Activated T-cell treated with anti-CD3 and anti-CD28 coated beads for 24 hours (primary cell): ENCODE measurements around the gene MRPL22.
"Not testable (repeated sequence)": the region's sequence is repeated elsewhere in the genome, so short reads cannot be mapped to it uniquely, and the experiment has no call there.

ENCODE experiments used
- DNase-seq: peaks from one replicate; pipeline ENCODE4 v3.0.0-alpha.2; 2020; ENCODE audit warnings: low read depth

MRPL22 gene

DNA sequence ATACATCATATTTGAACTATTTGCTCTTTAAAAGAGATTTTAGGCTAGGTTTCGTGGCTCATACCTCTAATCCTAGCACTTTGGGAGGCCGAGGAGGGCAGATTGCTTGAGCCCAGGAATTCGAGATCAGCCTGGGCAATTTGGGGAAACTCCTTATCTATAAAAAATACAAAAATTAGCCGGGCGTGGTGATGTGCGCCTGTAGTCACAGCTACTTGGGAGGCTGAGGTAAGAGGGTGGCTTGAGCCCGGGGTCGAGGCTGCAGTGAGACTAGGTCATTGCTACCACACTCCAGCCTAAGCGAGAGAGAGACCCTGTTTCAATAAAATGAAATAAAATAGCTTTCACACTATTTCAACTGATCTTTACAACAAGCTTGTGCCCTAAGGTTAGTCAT, 500 bp upstream of the MRPL22 start:
- no peak for DNase-seq

GRCh38 chr5:154943527-154943926, 2.7 kb downstream of the MRPL22 start:
- no peak for DNase-seq

GRCh38 chr5:154944716-154945115, 3.8 kb downstream of the MRPL22 start:
- no peak for DNase-seq

DNA sequence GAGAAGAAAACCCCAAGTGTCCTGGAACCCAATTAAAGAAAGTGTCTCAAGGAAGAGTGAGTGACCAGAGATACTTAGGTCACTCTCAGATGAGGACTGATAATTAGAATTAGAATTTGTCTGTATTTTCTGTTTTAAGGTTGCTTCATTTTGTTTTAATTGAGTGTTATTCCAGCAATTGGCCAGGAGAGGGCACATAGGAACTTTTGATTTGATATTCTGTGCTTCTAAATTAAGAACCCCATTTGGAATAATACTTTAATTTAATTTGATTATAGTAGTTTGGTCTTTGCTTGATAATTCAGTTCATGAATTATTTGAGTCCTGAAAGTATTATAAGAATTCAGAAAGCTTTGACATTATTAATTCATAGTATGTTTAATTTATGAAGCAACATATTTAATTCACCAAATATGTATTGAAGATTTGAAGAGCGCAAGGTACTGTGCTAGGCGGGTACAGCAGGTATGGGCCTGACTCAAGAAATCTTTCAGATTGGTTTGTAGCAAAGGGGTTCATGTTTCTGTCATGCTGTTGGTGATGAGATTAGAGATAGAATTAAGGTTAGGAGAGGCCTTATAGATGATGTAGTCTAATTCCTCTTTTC, 4.9 kb downstream of the MRPL22 start:
- DNase-seq = no peak

- no peak for DNase-seq
These were observed 6.9 kb downstream of the MRPL22 start for GRCh38 chr5:154947778-154948177.

- DNase-seq = no peak
These were observed 7.4 kb downstream of the MRPL22 start for GRCh38 chr5:154948313-154948712.

GRCh38 chr5:154949781-154950180, 8.9 kb downstream of the MRPL22 start:
- DNase-seq = no peak

DNA sequence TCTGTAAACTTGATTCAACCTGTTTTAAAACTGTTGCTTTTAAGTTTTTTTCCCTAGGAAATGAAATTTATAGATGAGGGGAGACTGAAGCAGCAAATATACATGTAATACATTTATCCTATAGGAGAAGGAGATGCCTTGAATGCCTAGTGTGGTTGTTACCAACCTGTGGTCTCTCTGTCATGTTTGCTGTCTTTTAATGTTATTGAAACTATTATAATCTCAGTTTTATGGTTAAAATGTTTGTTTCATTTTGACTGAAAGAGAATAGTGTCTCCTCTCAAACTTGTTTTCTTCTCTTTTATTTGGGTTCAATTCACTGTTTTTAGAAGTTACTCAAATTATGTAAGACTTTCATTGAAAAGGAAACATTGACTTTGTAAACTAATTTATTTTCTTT, 15.8 kb downstream of the MRPL22 start:
- DNase-seq = no peak

DNA sequence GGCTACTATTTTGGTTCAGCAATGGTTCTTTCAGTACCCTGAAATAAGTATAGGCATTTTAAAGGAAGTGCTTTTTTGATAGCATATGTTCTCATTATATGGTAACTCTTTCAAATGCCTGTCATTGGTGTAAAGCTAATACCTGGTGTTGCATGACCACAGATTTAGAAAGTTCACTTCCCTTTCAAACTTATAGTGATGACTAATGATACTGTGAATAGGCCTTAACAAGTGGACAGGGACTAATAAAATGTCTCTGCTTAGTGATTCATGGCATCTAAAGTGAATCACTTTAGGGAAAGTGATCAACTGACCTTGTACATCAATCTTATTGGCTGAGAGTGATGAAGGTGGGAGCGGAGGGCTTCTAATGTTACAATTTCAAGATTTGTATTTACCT, 21.6 kb downstream of the MRPL22 start:
- no peak for DNase-seq

GRCh38 chr5:154966081-154966841, 25.4 kb downstream of the MRPL22 start:
- no peak for DNase-seq

DNA sequence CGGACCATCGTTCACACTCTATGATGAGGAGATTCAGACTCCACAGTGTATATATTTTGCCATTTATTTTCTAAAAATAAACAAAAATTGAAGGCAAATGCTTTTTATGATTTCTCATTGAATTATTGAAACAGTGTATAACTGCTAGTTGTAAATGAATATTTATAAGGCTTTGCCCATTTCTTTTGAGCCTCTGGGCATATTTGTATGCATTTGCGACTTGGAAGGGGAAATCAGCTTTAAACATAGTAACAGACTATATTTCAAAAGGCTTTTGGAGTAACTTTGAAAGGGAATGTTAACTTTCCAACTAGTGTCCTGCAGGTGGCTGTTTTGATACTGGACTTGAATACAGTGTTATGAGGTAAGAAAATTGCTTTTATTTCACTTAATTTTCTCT, 26.0 kb downstream of the MRPL22 start:
- no peak for DNase-seq

GRCh38 chr5:154967421-154968024, 26.6 kb downstream of the MRPL22 start:
- DNase-seq = no peak

- DNase-seq = no peak
These were observed 28.1 kb downstream of the MRPL22 start for GRCh38 chr5:154968953-154969352.

DNA sequence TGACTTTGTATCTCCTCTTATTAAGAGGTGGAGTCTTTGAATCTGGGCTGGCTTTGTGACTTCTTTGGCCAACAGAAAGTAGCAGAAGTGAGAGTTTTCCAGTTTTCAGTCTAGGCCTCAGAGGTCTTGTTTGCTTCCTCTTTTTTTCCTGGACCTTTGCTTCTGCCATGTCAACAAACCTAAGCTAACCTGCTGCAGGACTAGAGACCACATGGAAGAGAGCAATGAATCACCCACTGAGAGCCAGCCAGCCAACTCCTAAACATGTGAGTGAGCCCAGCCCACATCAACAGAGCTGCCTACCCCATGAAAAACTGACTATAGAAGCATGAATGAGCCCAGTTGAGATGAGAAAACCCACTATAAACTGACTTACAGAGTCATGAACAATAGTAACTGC, 29.9 kb downstream of the MRPL22 start:
- DNase-seq = no peak

DNA sequence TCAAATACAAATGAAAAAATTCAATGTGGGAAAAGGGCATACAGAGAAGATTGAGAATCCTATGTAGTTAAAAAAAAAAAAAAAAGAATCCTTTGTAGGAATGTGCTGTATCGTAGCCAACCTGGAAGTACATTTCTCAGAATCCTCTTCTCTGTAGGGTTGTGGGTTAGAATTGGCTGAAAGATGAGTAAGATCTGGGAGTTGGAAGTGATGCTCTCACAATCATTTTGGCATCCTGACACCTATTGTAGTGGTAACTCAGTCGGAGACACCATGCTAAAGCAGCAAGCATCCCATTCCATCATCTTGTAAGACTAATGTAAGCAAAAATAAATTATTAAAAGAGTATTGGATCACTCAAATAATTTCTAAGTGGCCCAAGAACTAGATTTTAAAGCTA, 30.6 kb downstream of the MRPL22 start:
- DNase-seq = no peak

DNA sequence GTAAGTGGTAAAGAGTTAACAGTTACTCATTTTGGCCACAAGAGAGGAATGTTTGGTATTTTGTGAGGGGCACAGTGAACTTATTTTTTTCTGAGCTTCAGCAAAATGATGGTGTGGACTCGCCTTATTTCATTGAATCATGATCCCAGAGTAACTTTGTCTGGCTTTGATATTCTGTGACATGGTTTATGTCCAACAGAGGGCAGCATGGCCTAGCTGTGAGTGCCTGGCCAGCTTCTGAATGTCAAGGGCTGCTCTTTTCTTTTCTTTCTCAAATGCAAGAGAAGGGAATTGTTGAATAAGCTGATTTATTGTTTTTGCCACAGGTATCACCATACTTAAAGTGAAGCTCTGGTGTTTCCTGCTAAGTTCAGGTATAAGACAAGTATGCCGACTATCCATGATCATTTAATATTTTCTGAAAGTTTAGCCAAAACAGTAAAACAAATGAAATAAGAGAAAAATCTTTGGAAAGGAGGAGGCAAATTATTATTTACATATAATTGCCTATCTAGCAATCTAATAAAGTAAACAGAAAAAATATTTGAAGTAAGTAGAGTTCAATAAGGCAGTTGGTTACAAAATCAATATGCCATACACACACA, 31.7 kb downstream of the MRPL22 start:
- DNase-seq = no peak

GRCh38 chr5:154976082-154976481, 35.2 kb downstream of the MRPL22 start:
- DNase-seq = not testable (repeated sequence)

DNA sequence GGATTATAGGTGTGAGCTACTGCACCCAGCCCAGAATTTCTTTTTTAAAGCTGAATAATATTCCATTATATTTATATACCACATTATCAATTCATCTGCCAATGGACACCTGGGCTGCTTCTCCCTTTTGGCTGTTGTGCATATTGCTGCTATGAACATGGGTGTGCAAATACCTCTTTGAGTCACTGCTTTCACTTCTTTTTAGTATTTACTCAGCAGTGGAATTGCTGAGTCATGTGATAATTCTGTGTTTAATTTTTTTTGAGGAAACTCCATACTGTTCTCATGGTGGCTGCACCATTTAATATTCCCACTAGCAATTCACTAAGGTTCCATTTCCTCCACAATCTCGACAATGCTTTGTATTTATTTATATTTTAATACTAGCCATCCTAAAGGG, 36.5 kb downstream of the MRPL22 start:
- no peak for DNase-seq

DNA sequence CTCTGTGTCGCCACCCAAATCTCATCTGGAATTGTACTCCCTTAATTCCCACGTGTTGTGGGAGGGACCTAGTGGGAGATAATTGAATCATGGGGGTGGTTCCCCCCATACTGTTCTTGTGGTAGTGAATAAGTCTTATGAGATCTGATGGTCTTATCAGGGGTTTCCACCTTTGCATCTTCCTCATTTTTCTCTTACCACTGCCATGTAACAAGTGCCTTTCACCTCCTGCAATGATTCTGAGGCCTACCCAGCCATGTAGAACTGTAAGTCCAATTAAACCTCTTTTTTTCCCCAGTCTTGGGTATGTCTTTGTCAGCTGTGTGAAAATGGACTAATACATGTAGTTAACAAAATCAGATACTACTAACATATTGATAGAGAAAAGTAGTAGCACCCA, 37.4 kb downstream of the MRPL22 start:
- not testable (repeated sequence) for DNase-seq

GRCh38 chr5:154984946-154985516, 44.2 kb downstream of the MRPL22 start:
- DNase-seq = no peak

DNA sequence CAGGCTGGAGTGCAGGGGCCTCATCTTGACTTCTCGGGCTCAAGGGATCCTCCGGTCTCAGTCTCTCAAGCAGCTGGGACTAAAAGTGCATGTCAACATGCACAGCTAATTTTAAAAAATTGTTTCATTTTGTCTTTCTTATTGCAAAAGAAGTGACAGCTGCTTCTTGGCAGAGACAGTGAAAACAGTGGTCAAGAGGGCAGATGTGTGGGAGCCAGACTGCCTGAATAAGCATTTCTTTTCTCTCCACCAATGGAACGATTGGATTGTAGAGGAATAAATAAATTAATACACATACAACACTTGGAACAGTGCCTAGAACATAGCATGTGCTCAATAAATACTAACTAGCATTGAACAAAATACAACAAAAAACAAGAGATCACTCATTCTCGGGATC, 45.3 kb downstream of the MRPL22 start:
- no peak for DNase-seq

- no peak for DNase-seq
These were observed 48.8 kb downstream of the MRPL22 start for GRCh38 chr5:154989626-154990025.

GRCh38 chr5:154993461-154993860, 52.6 kb downstream of the MRPL22 start:
- no peak for DNase-seq
